Left cardiac atrium (tissue), 4 donors: ENCODE measurements around the gene NISCH. TPM values are rescaled to one million over a fixed set of nuclear protein-coding genes. Genes with fewer than 3 reads are reported as not detected.
"Not testable (repeated sequence)": the region's sequence is repeated elsewhere in the genome, so short reads cannot be mapped to it uniquely, and the experiment has no call there.

ENCODE experiments used
- ATAC-seq, 2 donors: fragments of 200-7000 bp; cut with Tn5 transposase; one replicate each; pipeline ENCODE4 v1.9.1; 2020; ENCODE audit warnings: mild to moderate bottlenecking in 2 of 2, moderate library complexity in 2 of 2
- DNase-seq: peaks from one replicate; pipeline ENCODE4 v3.0.0-alpha.2; 2020
- intact Hi-C, 2 donors: fragments of 100-400 bp; cut with DNase I; formaldehyde crosslinking; loops; one replicate each; pipeline versions ENCODE4 v1.14.1 to v1.15.1; 2022 to 2023
- total RNA-seq, 2 donors: library from RNA; stranded (reverse); fragmentation: NEBNext Ultra II Directional; extraction: Animal tissue kit (Norgen Biotek cat#: 25700); gene quantifications; one replicate each; pipeline ENCODE4 v1.2.1, GENCODE V29; 2021
- donor health status: DM: no; HTN: yes; CAD: no.
- donor health status: DM: no; HTN: yes; CAD: no; lungs with severe emphysema.
- donor health status: DM: yes; HTN: yes; CAD: no.
- donor health status: Dilated cardiomyopathy.

Gene NISCH
- total RNA-seq, 2 donors from 2014 or later: 45.9 to 49.0 TPM

- ATAC-seq (no peak), DNase-seq (no peak)
- intact Hi-C loops: no loop called here
Measured at GRCh38 chr3:52517796-52518722, 62.7 kb downstream of the NISCH start.

GRCh38 chr3:52518723-52519444 lies 63.5 kb downstream of the NISCH start:
- ATAC-seq: peak; percentile 42 to 49

GRCh38 chr3:52519445-52520140 lies 64.2 kb downstream of the NISCH start:
- intact Hi-C loops: no loop called here
- DNase-seq (no peak), ATAC-seq (no peak)

More at GRCh38 chr3:52518723-52519444, 63.5 kb downstream of the NISCH start:
- intact Hi-C loops: no loop called here
- DNase-seq: peak; percentile 59

- intact Hi-C loops: no loop called here
- DNase-seq (no peak), ATAC-seq (no peak)
Measured at GRCh38 chr3:52520141-52520667, 64.8 kb downstream of the NISCH start.

GRCh38 chr3:52520716-52521487 lies 65.5 kb downstream of the NISCH start:
- no peak for ATAC-seq
- peak; percentile 9 for DNase-seq

GRCh38 chr3:52521488-52521824 lies 66.1 kb downstream of the NISCH start:
- intact Hi-C loops: no loop called here
- DNase-seq: peak; percentile 19
- ATAC-seq: no peak

More at GRCh38 chr3:52520716-52521487, 65.5 kb downstream of the NISCH start:
- intact Hi-C loops: no loop called here

- ATAC-seq (no peak), DNase-seq (peak; percentile 20)
- intact Hi-C loops: no loop called here
Measured at GRCh38 chr3:52521881-52522650, 66.7 kb downstream of the NISCH start.

GRCh38 chr3:52522651-52523251 lies 67.3 kb downstream of the NISCH start:
- ATAC-seq: no peak
- intact Hi-C loops: no loop called here

GRCh38 chr3:52523386-52524257 lies 68.2 kb downstream of the NISCH start:
- intact Hi-C loops: no loop called here
- ATAC-seq (no peak), DNase-seq (peak; percentile 22)

More at GRCh38 chr3:52522651-52523251, 67.3 kb downstream of the NISCH start:
- DNase-seq: peak; percentile 12

- ATAC-seq (no peak), DNase-seq (peak; percentile 22)
- intact Hi-C loops: no loop called here
Measured at GRCh38 chr3:52524258-52524751, 68.9 kb downstream of the NISCH start.

- peak; percentile 63 for DNase-seq
- ATAC-seq: peak; percentile 6 to 51
- intact Hi-C loops: no loop called here
Measured at GRCh38 chr3:52524752-52525679, 69.6 kb downstream of the NISCH start.

- intact Hi-C loops: no loop called here
- ATAC-seq: no peak
Measured at GRCh38 chr3:52525680-52526561, 70.5 kb downstream of the NISCH start.

GRCh38 chr3:52526671-52527038 lies 71.3 kb downstream of the NISCH start:
- ATAC-seq, DNase-seq, intact Hi-C loops: not testable (repeated sequence)

More at GRCh38 chr3:52525680-52526561, 70.5 kb downstream of the NISCH start:
- DNase-seq: peak; percentile 19

GRCh38 chr3:52527039-52527731 lies 71.8 kb downstream of the NISCH start:
- DNase-seq (peak; percentile 18), ATAC-seq (no peak)
- intact Hi-C loops: no loop called here
